ENCODE measurements around the gene ADAM10. TPM values are rescaled to one million over a fixed set of nuclear protein-coding genes. Genes with fewer than 3 reads are reported as not detected.

The ADAM10 gene
- total RNA-seq, 1 donor from 2014 or later = 140 TPM

GRCh38 chr15:58571491-58571890, 178.0 kb downstream of the ADAM10 start:
- Mint-ChIP-seq H3K4me3 (ENCODE audit: unreplicated experiment) (no peak overlapping the region), H3K36me3 (ENCODE audit: unreplicated experiment) (peaks cover 4% of the 10 kb centered on the region)

GRCh38 chr15:58569455-58569854, 180.1 kb downstream of the ADAM10 start:
- DNase-seq = no peak
- Mint-ChIP-seq H3K27me3 (ENCODE audit: unreplicated experiment) (peaks cover 2% of the 10 kb centered on the region), H3K9me3 (ENCODE audit: unreplicated experiment) (peaks cover 2% of the 10 kb centered on the region), H3K36me3 (ENCODE audit: unreplicated experiment) (peaks cover 4% of the 10 kb centered on the region), H3K4me1 (ENCODE audit: low read depth, unreplicated experiment) (peaks cover 11% of the 10 kb centered on the region), H3K27ac (ENCODE audit: unreplicated experiment) (no peak overlapping the region), H3K4me3 (ENCODE audit: unreplicated experiment) (no peak overlapping the region)
- TF ChIP-seq CTCF (IDR thresholded peaks at IDR 0.05; ENCODE audit: partially characterized antibody, unreplicated experiment) = no peak

More at GRCh38 chr15:58571491-58571890, 178.0 kb downstream of the ADAM10 start:
- no peak for TF ChIP-seq CTCF (IDR thresholded peaks at IDR 0.05; ENCODE audit: partially characterized antibody, unreplicated experiment)
- no peaks in the 10 kb centered on the region for H3K9me3 Mint-ChIP-seq (ENCODE audit: unreplicated experiment)
- no peak for DNase-seq
- no peaks in the 10 kb centered on the region for H3K4me1 Mint-ChIP-seq (ENCODE audit: low read depth, unreplicated experiment)
- peaks cover 2% of the 10 kb centered on the region for H3K27me3 Mint-ChIP-seq (ENCODE audit: unreplicated experiment)
- H3K27ac Mint-ChIP-seq (ENCODE audit: unreplicated experiment) = no peak overlapping the region

GRCh38 chr15:58568157-58568571, 181.3 kb downstream of the ADAM10 start:
- H3K9me3 Mint-ChIP-seq (ENCODE audit: unreplicated experiment) = peaks cover 6% of the 10 kb centered on the region
- no peak for DNase-seq
- TF ChIP-seq CTCF (IDR thresholded peaks at IDR 0.05; ENCODE audit: partially characterized antibody, unreplicated experiment) = no peak
- H3K27me3 Mint-ChIP-seq (ENCODE audit: unreplicated experiment) = peaks cover 2% of the 10 kb centered on the region
- H3K36me3 Mint-ChIP-seq (ENCODE audit: unreplicated experiment) = no peaks in the 10 kb centered on the region
- peaks cover 16% of the 10 kb centered on the region for H3K4me1 Mint-ChIP-seq (ENCODE audit: low read depth, unreplicated experiment)
- H3K4me3 Mint-ChIP-seq (ENCODE audit: unreplicated experiment) = no peak overlapping the region
- no peak overlapping the region for H3K27ac Mint-ChIP-seq (ENCODE audit: unreplicated experiment)

- no peak overlapping the region for H3K4me3 Mint-ChIP-seq (ENCODE audit: unreplicated experiment)
- DNase-seq = no peak
- peaks cover 10% of the 10 kb centered on the region for H3K9me3 Mint-ChIP-seq (ENCODE audit: unreplicated experiment)
- TF ChIP-seq CTCF (IDR thresholded peaks at IDR 0.05; ENCODE audit: partially characterized antibody, unreplicated experiment) = no peak
- H3K36me3 Mint-ChIP-seq (ENCODE audit: unreplicated experiment) = no peaks in the 10 kb centered on the region
- H3K27ac Mint-ChIP-seq (ENCODE audit: unreplicated experiment) = no peak overlapping the region
- peaks cover 33% of the 10 kb centered on the region for H3K4me1 Mint-ChIP-seq (ENCODE audit: low read depth, unreplicated experiment)
- peaks cover 2% of the 10 kb centered on the region for H3K27me3 Mint-ChIP-seq (ENCODE audit: unreplicated experiment)
Measured at GRCh38 chr15:58566029-58566428, 183.5 kb downstream of the ADAM10 start.

- Mint-ChIP-seq H3K36me3 (ENCODE audit: unreplicated experiment) (no peaks in the 10 kb centered on the region), H3K4me3 (ENCODE audit: unreplicated experiment) (no peak overlapping the region), H3K27ac (ENCODE audit: unreplicated experiment) (no peak overlapping the region), H3K4me1 (ENCODE audit: low read depth, unreplicated experiment) (peaks cover 37% of the 10 kb centered on the region), H3K9me3 (ENCODE audit: unreplicated experiment) (peaks cover 10% of the 10 kb centered on the region), H3K27me3 (ENCODE audit: unreplicated experiment) (peaks cover 2% of the 10 kb centered on the region)
- no peak for DNase-seq
- TF ChIP-seq CTCF (IDR thresholded peaks at IDR 0.05; ENCODE audit: partially characterized antibody, unreplicated experiment) = no peak
Measured at GRCh38 chr15:58565619-58566018, 183.9 kb downstream of the ADAM10 start.
